Femur (tissue), 1 donor: Measurements from ENCODE around the gene PFKL.
"Not testable (repeated sequence)": the region's sequence is repeated elsewhere in the genome, so short reads cannot be mapped to it uniquely, and the experiment has no call there.

Experiments
- DNase-seq: peaks from one replicate; pipeline ENCODE4 v3.0.0-alpha.2; 2017

Gene PFKL

GRCh38 chr21:44295163-44295573 is 4.7 kb upstream of the PFKL start:
- DNase-seq: peak; percentile 62

GRCh38 chr21:44295646-44296045 is 4.2 kb upstream of the PFKL start:
- no peak for DNase-seq

- DNase-seq: no peak
These were observed 3.7 kb upstream of the PFKL start for GRCh38 chr21:44296103-44296519.

- no peak for DNase-seq
These were observed 2.9 kb upstream of the PFKL start for GRCh38 chr21:44296916-44297315.

- peak; percentile 92 for DNase-seq
These were observed 2.1 kb upstream of the PFKL start for GRCh38 chr21:44297525-44298290.

GRCh38 chr21:44298301-44298700 is 1.6 kb upstream of the PFKL start:
- DNase-seq: no peak

- no peak for DNase-seq
These were observed 782 bp upstream of the PFKL start for GRCh38 chr21:44299085-44299457.

GRCh38 chr21:44300262-44300959 is 558 bp downstream of the PFKL start:
- DNase-seq: peak; percentile 79

GRCh38 chr21:44301141-44301540 is 1.3 kb downstream of the PFKL start:
- no peak for DNase-seq

- DNase-seq: peak; percentile 66
These were observed 2.1 kb downstream of the PFKL start for GRCh38 chr21:44301961-44302406.

GRCh38 chr21:44302573-44303401 is 2.9 kb downstream of the PFKL start:
- not testable (repeated sequence) for DNase-seq

- DNase-seq: no peak
These were observed 3.7 kb downstream of the PFKL start for GRCh38 chr21:44303490-44303981.

GRCh38 chr21:44304011-44304616 is 4.3 kb downstream of the PFKL start:
- DNase-seq: no peak

- DNase-seq: no peak
These were observed 5.0 kb downstream of the PFKL start for GRCh38 chr21:44304877-44305293.

GRCh38 chr21:44305691-44306090 is 5.8 kb downstream of the PFKL start:
- DNase-seq: no peak

- no peak for DNase-seq
These were observed 7.3 kb downstream of the PFKL start for GRCh38 chr21:44306936-44307704.

- DNase-seq: no peak
These were observed 11.0 kb downstream of the PFKL start for GRCh38 chr21:44310628-44311507.

GRCh38 chr21:44312089-44312488 is 12.2 kb downstream of the PFKL start:
- no peak for DNase-seq

- no peak for DNase-seq
These were observed 12.9 kb downstream of the PFKL start for GRCh38 chr21:44312716-44313115.

- no peak for DNase-seq
These were observed 13.6 kb downstream of the PFKL start for GRCh38 chr21:44313451-44313850.

- DNase-seq: no peak
These were observed 14.3 kb downstream of the PFKL start for GRCh38 chr21:44314128-44314527.
